Stimulated activated CD8-positive, alpha-beta memory T cell treated with anti-CD3 and anti-CD28 coated beads, Interleukin-2, amount 100 ng/mL, for 1 hour (primary cell): Measurements from ENCODE around the gene PRKAR2A.
"Not testable (repeated sequence)": the region's sequence is repeated elsewhere in the genome, so short reads cannot be mapped to it uniquely, and the experiment has no call there.

Experiments used
- DNase-seq, 2 donors: peaks; one replicate each; pipeline ENCODE4 v3.0.0-alpha.2; 2020; ENCODE audit warnings: low read depth in 2 of 2

Gene PRKAR2A

GRCh38 chr3:48778565-48778964, 69.1 kb downstream of the PRKAR2A start:
- DNase-seq: not testable (repeated sequence)

DNA sequence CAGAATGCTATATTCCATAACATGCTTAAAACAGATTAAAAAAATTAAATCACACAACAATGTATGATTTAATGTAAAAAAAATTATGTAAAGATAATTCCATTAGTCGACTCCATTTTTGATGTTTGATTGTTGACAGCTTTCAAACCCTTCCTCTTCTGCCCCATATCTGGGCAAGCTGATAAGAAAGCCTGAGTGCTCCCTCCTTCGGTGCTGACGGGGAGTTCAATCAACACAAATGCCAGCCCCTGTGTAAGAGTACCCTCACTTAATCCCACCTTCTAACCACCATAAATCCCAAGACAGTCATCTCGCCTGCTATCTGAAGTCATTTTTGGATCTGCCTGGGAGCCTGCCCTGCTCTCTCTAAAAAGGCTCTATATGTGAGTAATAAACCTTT, 70.8 kb downstream of the PRKAR2A start:
- no peak for DNase-seq

DNA sequence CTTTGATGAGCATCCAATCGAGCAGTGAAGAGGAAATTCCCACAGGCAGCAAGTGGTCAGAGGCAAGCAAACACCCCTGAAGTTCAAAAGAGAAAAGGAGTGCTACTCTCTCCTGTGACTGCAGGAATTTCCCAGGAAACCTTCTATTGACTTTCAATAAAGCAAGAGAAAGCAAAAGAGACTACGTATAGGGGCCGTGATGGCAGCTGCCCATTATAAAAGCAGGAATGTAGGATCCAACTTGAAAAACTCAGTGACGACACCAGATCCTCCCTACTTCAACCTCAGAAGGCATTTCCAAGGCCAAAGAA, 77.5 kb downstream of the PRKAR2A start:
- no peak for DNase-seq

- no peak for DNase-seq
Measured at GRCh38 chr3:48765376-48765775, 82.3 kb downstream of the PRKAR2A start.

DNA sequence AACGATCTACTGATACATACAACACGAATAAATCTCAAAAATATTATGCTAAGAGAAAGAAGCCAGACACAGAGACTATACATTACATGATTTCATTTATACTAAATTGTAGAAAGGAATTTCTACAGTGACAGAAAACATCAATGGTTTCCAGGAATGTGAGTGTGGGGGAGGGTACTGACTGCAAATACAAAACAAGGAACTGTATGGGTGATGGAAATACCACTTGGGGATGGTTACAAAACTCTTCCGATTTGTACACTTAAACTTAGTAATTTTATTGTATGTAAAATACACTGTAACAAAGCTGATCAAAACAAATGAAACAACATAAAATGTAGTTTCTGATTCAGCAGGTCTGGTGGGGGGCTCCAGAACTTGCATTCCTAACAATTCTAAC, 84.9 kb downstream of the PRKAR2A start:
- no peak for DNase-seq

DNA sequence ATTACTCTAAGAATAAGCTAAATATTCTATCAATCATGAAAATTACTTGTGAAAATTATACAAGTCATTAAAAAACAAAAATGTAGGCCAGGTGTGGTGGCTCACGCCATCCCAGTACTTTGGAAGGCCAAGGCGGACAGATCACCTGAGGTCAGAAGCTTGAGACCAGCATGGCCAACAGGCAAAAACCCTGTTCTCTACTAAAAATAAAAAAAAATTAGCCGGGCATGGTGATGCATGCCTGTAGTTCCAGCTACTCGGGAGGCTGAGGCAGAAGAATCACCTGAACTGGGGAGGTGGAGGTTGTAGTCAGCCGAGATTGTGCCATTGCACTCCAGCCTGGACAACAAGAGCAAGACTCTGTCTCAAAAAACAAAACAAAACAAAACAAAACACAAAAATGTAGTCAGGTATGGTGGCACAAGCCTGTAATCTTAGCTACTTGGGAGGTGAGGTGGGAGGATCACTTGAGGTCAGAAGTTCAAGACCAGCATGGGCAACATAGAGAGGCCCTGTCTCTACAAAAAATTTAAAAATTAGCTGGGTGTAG, 87.6 kb downstream of the PRKAR2A start:
- not testable (repeated sequence) for DNase-seq

GRCh38 chr3:48759531-48759930, 88.1 kb downstream of the PRKAR2A start:
- DNase-seq: not testable (repeated sequence)

- no peak for DNase-seq
Measured at GRCh38 chr3:48759071-48759470, 88.6 kb downstream of the PRKAR2A start.

DNA sequence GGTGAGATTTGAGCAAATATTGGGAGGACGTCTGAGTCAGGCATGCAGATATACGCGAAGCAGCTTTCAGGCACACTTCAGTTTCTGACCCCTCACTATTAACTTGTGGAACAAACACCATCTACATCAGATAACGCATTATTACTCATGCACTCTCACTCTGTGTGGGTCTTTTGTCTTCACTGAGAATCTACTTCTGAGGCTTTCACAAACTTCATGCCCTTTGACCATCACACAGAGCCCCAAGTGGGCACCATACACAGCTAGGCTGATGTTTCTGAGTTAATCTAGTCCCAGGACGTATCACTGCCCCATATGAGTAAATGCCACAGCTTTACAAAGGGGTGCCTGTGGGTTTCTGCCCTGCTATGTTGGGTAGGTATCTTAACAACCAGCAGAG, 91.0 kb downstream of the PRKAR2A start:
- no peak for DNase-seq

DNA sequence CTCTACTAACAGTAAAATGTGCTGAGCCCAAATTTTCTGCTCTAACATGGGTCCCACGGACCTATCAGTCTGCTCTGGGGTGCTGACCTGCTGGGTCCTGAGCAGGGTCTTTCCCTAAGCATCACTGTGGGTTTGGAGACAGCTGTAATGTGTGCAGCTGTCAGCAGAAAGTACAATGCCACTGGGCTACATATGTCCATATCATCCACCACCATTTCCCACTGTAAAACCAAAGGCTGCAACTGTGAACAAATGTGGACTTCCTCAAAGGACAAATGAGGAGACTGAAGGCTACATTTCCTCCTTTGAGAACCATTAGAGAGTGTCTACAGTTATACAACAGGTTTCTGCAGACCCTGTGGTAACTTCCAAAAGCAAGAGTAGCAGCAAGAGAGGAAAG, 96.8 kb downstream of the PRKAR2A start:
- no peak for DNase-seq

- no peak for DNase-seq
Measured at GRCh38 chr3:48748754-48749153, 98.9 kb downstream of the PRKAR2A start.

- no peak for DNase-seq
Measured at GRCh38 chr3:48747706-48748105, 100.0 kb downstream of the PRKAR2A start.

- DNase-seq: no peak
Measured at GRCh38 chr3:48747015-48747615, 100.6 kb downstream of the PRKAR2A start.

GRCh38 chr3:48743773-48744172, 103.9 kb downstream of the PRKAR2A start:
- no peak for DNase-seq

DNA sequence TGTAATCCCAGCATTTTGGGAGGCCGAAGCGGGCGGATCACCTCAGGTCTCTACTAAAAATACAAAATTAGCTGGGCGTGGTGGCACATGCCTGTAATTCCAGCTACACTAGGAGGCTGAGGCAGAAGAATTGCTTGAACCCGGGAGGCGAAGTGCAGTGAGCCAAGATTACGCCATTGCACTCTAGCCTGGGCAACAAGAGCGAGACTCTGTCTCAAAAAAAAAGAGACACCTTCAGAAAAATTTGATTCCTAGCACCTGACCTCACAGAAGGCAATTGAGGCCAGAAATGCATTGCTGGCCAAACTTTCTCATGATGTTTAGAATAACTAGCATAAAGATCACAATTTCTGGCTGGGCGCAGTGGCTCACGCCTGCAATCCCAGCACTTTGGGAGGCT, 106.4 kb downstream of the PRKAR2A start:
- DNase-seq: not testable (repeated sequence)

DNA sequence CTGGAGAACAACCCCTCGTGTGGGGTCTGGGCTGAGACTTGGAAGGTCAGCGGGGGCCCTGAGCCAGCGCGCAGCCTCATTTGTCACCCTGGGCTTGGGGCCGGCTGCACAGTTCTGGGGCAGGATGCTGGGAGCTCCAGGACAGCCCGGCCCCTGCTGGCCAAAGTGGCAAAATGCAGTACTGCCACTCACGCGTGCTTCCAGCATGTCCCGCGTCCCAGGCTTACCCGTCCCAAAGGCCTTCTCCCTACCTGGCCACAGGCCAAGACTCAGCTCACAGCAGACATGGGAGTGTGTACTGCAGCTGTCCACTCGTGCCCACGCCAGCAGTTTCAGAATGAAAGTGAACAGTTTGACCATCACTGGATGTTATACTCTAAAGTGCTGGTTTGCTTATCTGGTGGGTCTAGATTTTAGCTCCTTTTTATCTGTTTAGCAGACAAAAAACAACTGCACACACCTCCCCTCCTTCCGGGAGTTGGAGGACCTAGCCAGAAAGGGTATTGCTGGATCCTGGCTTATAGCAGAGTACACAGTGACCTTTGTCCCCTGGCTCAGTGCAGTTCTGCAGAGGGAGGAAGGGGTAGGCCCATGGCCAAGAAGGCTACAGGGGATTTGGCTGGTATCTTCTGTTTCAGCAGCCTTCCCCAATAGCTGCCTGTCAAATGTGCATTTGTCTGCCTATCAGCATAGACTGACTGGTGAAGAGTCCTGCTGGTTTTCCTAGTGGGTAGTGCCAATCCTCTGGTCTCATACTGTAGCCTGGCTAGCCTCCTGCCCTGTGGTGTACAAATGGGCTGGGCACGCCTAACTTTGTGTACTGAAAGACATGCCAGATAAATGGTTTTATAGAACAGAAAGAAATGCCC, 107.5 kb downstream of the PRKAR2A start:
- DNase-seq: peak in 1 of 2 donors; percentile 24

DNA sequence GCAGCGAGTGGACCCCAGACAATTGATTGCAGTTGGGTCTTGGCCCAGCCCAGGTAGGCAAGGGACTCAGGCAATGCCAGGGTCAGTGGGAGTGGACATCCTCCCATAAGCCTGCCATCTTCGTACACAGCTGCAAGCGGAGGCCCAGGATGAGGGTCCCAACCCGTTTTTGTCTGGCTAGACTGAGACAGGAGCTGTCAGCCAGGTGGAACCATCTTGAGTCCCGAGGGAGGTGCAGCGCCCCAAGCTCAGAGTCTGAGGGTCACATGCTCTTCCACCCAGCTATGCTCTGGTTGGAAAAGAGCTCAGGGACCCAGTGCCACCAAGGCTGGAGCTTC, 108.1 kb downstream of the PRKAR2A start:
- DNase-seq: no peak

- DNase-seq: no peak
Measured at GRCh38 chr3:48738926-48739616, 108.6 kb downstream of the PRKAR2A start.

DNA sequence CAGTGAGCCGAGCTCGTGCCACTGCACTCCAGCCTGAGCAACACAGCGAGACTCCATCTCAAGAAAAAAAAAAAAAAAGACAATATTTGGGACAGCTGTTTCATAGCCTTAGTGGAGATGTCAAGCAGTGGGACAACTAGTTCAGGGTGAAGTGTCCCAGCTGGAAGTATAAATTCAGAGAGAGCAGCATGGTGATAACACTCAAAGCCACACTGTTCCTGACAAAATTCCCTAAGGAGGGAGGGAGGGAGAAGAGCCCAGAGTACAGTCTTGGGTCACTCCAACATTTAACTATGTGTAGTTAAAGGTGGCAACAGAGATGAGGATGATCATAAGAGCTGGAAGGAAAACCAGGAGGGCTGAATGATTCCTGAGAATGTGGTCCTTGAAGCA, 109.5 kb downstream of the PRKAR2A start:
- no peak for DNase-seq

DNA sequence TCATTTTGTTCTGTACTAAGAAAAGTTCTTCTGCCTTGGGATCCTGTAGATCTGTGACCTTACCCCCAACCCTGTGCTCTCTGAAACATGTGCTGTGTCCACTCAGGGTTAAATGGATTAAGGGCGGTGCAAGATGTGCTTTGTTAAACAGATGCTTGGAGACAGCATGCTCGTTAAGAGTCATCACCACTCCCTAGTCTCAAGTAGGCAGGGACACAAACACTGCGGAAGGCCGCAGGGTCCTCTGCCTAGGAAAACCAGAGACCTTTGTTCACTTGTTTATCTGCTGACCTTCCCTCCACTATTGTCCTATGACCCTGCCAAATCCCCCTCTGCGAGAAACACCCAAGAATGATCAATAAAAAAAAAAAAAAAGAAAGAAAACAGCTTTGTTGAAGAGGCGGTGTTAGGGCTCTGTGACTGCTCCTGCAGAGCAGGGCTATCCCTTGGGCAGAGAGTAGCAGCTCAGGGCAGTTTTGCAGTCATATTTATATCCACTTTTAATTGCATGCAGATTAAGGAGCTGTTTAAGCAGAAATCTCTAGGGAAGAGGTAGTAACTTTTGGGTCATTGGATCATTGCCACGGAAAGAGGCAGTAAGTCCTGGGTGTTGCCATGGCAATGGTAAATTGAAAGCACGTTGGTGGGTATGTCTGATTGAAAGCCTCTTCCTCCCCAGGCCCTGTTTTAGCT, 112.5 kb downstream of the PRKAR2A start:
- DNase-seq: not testable (repeated sequence)

DNA sequence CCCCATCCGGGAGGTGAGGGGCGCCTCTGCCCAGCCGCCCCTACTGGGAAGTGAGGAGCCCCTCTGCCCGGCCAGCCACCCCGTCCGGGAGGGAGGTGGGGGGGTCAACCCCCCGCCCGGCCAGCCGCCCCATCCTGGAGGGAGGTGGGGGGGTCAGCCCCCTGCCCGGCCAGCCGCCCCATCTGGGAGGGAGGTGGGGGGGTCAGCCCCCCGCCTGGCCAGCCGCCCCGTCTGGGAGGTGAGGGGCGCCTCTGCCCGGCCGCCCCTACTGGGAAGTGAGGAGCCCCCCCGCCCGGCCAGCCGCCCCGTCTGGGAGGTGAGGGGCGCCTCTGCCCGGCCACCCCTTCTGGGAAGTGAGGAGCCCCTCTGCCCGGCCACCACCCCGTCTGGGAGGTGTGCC, 113.1 kb downstream of the PRKAR2A start:
- DNase-seq: not testable (repeated sequence)
